Measurements from ENCODE around the gene SLC16A3.

GRCh38 chr17:82179412-82179811 lies 49.4 kb upstream of the SLC16A3 start:
- TF ChIP-seq ZNF331 (CRISPR knock-in tag; IDR thresholded peaks at IDR 0.05; ENCODE audit: low read depth) (no peak), EZH2 (IDR thresholded peaks at IDR 0.05; ENCODE audit: low read depth, unreplicated experiment) (no peak), CREB1 (CRISPR knock-in tag; IDR thresholded peaks at IDR 0.05; ENCODE audit: low read depth) (no peak), CTCF (conservative IDR thresholded peaks at IDR 0.05; ENCODE audit: low read depth in 2 of 2) (no peak), POLR2AphosphoS5 (IDR thresholded peaks at IDR 0.05; ENCODE audit: low read depth) (no peak), EZH2phosphoT487 (IDR thresholded peaks at IDR 0.05; ENCODE audit: unreplicated experiment) (no peak), ETS1 (IDR thresholded peaks at IDR 0.05) (no peak), JUNB (IDR thresholded peaks at IDR 0.05; ENCODE audit: unreplicated experiment) (no peak), REST (IDR thresholded peaks at IDR 0.05; ENCODE audit: unreplicated experiment) (no peak)

Measured in GM23338 (cell line).